ENCODE data around the gene NHSL1. TPM values are rescaled to one million over a fixed set of nuclear protein-coding genes. Genes with fewer than 3 reads are reported as not detected.

NHSL1 gene
- total and polyA plus RNA-seq, 2 of the 8 experiments (the other 6 are each of a cell fraction or from before 2014, with no cell fraction given): 7.2 to 32.4 TPM

DNA sequence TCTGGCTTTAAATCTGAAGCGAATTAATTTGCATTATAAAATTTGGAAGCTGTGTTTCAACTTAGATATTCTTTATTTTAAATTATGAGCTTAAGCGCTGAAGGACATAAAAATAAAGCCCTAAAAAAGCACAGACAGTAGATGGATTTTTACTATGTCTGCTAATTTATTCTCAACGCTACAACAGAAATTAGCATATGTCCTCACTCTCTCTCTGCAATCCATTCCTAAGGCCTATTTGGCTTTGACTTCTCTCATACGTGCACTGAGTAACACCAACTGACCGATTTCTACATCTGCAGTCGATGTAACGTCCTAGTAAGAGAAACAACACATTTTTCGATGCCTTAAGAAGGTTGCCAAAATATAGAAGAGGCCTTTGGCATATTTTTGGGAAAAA, 71.6 kb downstream of the NHSL1 start:
- Histone ChIP-seq H4K20me1 (replicated peaks in 1 of 2; ENCODE audit: control insufficient read depth in 1 of 2, insufficient read depth in 2 of 2, low read length in 2 of 2) (peaks cover 0 to 3% of the 10 kb centered on the region in 2 experiments), H3K4ac (replicated peaks; ENCODE audit: insufficient read length, low read depth, low read length) (no peak overlapping the region), H3K4me1 (replicated peaks in 1 of 4; ENCODE audit: control insufficient read depth in 3 of 4, insufficient read depth in 4 of 4, low read length in 3 of 4) (no peaks in the 10 kb centered on the region; a peak in 2 of 7 replicates), H3K23ac (ENCODE audit: insufficient read length) (no peak overlapping the region), H4K91ac (replicated peaks; ENCODE audit: insufficient read length, low read length) (no peak overlapping the region), H3K23me2 (ENCODE audit: low read depth, low read length) (no peaks in the 10 kb centered on the region), H3K79me2 (ENCODE audit: control insufficient read depth in 1 of 2, insufficient read depth in 2 of 2, low read length in 2 of 2) (no peaks in the 10 kb centered on the region), H2BK15ac (ENCODE audit: low read length) (no peak overlapping the region), H3K9ac (replicated peaks in 1 of 4; ENCODE audit: extremely low read depth in 1 of 4, low read depth in 3 of 4, low read length in 3 of 4) (no peak overlapping the region), H3K36me3 (ENCODE audit: control insufficient read depth in 2 of 4, insufficient read depth in 4 of 4, low read length in 3 of 4) (peaks cover under 1 to 16% (median 5%) of the 10 kb centered on the region in 4 experiments; a peak in 6 of 8 replicates), H3K9me3 (ENCODE audit: insufficient read depth in 2 of 2, low read depth in 1 of 2, low read length in 1 of 2) (no peaks in the 10 kb centered on the region), H3K56ac (replicated peaks; ENCODE audit: insufficient read length, low read depth, low read length) (no peak overlapping the region), H3K79me1 (ENCODE audit: low read depth, low read length) (no peaks in the 10 kb centered on the region; the same call in 1 of the 2 replicates), H2AFZ (ENCODE audit: low read length) (no peak overlapping the region), H3K27me3 (replicated peaks in 1 of 4; ENCODE audit: control insufficient read depth in 3 of 4, extremely low read depth in 1 of 4, insufficient read depth in 3 of 4, low read length in 3 of 4) (no peaks in the 10 kb centered on the region), H2AK5ac (ENCODE audit: low read depth, low read length) (no peak overlapping the region), H2BK5ac (ENCODE audit: low read depth, low read length) (no peak overlapping the region), H3K27ac (ENCODE audit: low read depth, low read length) (no peak overlapping the region), H4K5ac (ENCODE audit: insufficient read length, low read depth, low read length) (no peak overlapping the region), H3K4me2 (ENCODE audit: insufficient read depth in 1 of 2, low read depth in 2 of 2, low read length in 2 of 2) (no peak overlapping the region), H3K14ac (ENCODE audit: insufficient read length) (no peak overlapping the region), H2BK120ac (replicated peaks; ENCODE audit: low read depth, low read length) (no peak overlapping the region), H2BK12ac (ENCODE audit: low read depth, low read length) (no peak overlapping the region), H3K4me3 (ENCODE audit: extremely low read depth in 1 of 4, insufficient read depth in 2 of 4, low read depth in 3 of 4, low read length in 4 of 4) (no peak overlapping the region), H2BK20ac (ENCODE audit: low read length) (no peak overlapping the region), H4K8ac (ENCODE audit: extremely low read depth, insufficient read depth, low read length) (no peak overlapping the region), H3K18ac (ENCODE audit: extremely low read depth, low read length) (no peak overlapping the region)
- FAIRE-seq: no peak
- ChIA-PET POLR2A (ENCODE audit: partially characterized antibody) (interaction anchor here (0.6 to 1.1 kb wide), 2 partner anchors 11 to 314 kb away, joined by 3 to 4 read pairs; no protein-coding TSS in a partner anchor), CTCF (ENCODE audit: partially characterized antibody) (interaction anchor here (0.6 to 11.4 kb wide), 18 partner anchors 9 to 339 kb away, joined by 3 to 192 read pairs (median 4); no protein-coding TSS in a partner anchor)
- 89% methylated on average over 8 of the region's 8 CpGs; no CpG with 5 or more reads in 1 of the 2 experiments for WGBS, 2 experiments (ENCODE audit: extremely low coverage in 1 of 2, insufficient coverage in 1 of 2, insufficient read length in 1 of 2, insufficient replicate concordance in 2 of 2, low coverage in 1 of 2, low lambda C conversion rate in 2 of 2, missing lambda C conversion rate in 1 of 2)
- DNase-seq (ENCODE audit: low read depth in 1 of 2, low spot score in 2 of 2): no peak
- TF ChIP-seq ATF3 (IDR thresholded peaks at IDR 0.05; ENCODE audit: insufficient read depth, low read depth, low read length): no peak
